Activated T-helper 1 cell treated with Interleukin-2 at 50 U/mL for 16 hours (primary cell): ENCODE measurements around the gene CELSR1.
"Not testable (repeated sequence)": the region's sequence is repeated elsewhere in the genome, so short reads cannot be mapped to it uniquely, and the experiment has no call there.

Experiments
- DNase-seq: peaks from one replicate; pipeline ENCODE4 v3.0.0-alpha.2; 2020; ENCODE audit warnings: low read depth

Gene CELSR1

DNA sequence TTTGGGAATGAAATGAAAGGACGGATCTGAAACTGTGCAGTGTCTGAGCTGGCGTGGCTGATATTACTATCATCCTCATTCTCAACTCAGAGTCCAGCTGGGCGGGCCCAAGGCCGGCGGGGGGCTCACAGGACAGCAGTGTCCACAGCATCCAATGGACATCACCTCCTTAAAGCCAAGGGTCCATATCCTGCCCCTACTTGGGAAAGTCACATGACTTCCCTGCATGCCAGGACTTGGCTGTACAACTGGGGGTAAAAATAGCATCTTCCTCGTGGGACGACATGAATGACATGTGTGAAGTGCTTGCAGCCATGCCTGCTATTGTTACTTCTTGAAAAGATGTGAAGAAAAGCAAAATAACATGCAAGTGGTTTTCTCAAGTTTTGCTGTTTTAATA, 119.7 kb downstream of the CELSR1 start:
- no peak for DNase-seq

DNA sequence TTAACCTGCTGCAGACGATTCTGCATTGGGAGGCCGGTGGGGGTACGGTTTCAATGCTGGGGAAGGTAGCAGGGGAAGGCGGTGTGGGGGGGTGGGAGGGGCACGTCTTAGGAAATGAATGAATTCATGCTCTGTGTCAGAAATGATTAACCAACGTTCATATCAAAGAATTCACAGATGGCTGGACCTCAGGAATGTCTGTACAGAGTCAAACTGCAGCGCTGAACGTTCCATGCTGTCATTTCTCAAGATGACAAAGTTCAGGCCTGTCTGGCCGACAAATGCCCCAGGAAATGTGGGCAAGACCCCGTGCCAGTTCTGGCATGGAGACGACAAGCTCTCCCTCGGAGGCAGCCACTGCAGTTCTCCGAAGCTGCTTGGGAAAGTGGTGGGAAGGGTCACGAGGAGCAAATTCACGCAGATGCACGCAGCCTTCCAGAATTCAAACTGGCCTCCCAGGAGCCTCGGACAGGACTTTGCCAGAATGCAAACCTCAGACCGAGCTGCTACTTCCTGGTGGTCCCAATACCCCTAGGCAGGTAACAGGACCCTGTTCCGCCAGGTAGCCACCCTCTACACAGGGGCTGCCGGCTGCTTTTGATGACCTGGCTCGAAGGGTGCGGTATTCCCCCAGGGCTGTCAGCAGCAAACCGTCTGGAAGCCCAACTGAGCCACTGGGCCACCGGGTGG, 120.4 kb downstream of the CELSR1 start:
- DNase-seq: no peak

- DNase-seq: no peak
Measured at GRCh38 chr22:46416520-46416871, 120.9 kb downstream of the CELSR1 start.

DNA sequence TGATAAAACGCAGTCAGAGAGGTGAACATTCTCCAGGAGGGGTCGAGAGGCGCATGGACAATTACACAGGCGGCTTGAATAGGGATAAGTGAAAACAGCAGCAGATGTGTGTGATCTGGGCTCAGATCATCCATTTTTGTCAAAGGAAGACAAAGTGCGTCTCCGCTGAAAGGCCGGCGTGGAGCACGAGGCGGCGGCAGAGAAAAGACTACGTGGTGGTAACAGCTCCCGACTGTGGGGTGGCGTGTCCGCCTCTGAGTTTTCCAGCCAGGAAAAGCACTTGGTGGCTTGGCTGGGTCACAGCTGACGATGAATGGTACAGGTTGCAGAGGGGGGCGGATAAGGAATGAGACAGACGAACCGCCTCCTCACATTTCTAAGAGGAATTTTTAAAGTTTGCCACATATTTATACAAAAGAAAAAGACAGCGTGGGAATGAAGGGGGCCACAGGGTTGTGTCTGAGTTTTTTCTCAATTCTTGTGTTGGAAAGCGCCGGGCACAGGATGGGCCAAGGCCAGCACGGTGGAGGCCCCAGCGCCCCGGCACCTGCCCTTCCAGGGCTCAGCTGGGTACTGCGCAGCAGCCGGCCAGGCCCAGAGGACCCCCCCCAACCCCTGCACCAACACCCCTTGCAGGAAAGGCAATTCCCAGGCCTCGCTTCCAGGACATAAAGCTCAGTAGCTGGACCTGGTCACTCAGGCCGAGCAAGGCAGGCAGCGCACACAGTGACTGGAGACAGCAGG, 121.5 kb downstream of the CELSR1 start:
- no peak for DNase-seq

DNA sequence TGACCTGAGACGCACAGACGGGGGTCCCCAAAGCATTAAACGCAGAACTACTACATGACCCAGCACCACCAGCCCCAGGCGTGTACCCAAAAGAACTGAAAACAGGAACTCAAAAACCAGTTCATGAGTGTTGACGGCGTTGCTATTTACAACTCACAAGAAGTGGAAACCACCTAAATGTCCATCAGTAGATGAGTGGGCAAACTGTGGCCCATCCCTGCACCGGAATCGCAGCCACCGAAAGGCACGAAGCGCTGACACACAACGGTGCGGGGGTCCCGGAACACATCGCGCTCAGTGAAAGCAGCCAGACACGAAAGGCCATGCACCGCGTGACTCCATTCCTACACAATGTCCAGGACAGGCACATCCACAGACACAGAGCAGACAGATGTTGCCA, 122.7 kb downstream of the CELSR1 start:
- no peak for DNase-seq

GRCh38 chr22:46413725-46414379, 123.6 kb downstream of the CELSR1 start:
- DNase-seq: no peak

GRCh38 chr22:46411347-46411746, 126.1 kb downstream of the CELSR1 start:
- no peak for DNase-seq

DNA sequence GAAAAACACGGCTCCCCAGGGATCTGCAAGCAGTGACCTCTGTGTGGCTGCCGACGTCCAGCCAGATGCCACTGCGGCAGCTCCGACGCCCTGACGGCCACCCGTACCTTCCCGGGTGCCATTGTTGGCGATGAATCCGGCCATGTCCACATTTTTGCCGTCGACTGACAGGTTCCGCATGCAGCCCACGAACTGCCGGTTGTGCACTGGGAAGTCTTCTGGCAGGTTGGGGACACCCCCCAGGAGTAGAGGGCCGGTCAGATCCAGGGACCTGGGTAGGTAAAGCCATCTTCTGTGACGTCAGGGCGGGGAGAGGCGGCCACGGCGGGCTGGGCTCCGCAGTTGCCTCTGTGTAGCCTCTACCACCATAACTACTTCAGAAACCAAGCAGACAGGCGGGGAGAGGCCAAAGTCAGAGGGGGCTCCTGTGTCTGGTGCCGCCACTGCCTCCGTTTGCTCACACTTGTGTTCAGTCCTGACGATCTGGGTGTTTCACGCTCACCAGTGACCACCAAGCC, 127.1 kb downstream of the CELSR1 start:
- no peak for DNase-seq

GRCh38 chr22:46409631-46410210, 127.7 kb downstream of the CELSR1 start:
- no peak for DNase-seq

DNA sequence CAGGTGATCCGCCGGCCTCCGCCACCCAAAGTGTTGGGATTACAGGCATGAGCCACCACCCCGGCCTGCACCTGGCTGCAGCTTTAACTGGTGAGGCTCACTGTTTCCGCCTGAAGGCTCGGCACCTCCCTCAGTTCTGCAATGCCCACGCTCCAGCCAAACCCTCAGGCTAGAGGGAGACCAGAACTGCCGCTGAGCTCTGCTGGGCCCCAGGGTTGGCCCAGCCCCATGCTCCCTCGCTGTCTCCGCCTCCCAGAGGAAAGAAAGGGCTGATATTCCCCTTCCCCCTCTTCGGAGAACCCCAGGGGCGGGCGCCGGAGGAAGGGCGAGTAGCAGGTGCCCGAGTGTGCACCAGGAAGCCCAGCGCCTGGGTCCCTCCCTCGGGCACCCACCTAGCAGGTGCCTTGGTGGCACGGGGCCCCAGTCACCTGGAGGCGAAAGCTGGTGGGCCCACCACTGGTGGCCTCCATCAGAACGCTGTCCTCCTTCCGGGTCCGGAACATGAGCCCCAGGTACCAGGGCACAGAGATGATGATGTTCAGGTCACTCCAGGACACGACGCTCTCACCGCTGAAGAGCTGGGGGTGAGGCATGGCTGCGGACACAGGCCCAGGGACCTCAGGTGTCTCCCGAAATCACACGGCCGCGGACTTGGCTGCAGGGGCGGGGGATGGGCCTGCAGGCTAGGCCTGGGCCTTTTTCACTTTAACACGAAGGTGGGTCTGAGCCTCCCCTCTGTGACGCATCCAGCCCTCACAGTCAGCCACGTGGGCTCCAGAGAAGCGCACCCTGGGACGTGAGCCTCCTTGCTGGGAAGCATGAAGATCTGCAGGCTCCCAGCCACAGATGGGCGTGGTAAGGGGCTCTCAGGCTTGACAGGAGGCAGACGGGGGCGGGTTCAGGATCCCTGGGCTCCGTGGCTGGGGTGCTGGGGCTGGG, 128.6 kb downstream of the CELSR1 start:
- no peak for DNase-seq

DNA sequence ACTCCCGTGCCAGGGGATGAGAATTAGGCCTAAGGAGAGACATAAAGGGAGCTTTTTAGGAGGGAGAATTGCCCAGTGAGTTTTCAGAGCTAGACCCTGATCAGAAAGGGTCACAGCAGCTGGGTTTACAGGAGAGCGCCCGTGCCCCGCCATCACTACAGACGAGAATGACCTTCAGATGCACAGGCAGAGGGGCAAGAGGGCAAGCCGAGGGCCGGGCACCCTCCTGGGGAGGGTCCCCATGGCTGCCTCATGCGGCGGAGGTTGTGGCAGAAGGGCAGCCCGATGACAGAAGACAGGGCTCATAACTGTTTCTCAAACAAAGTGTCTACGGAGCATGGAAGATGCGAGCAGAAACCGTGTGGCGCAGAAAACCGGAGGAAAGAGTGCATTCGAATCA, 129.7 kb downstream of the CELSR1 start:
- DNase-seq: no peak

DNA sequence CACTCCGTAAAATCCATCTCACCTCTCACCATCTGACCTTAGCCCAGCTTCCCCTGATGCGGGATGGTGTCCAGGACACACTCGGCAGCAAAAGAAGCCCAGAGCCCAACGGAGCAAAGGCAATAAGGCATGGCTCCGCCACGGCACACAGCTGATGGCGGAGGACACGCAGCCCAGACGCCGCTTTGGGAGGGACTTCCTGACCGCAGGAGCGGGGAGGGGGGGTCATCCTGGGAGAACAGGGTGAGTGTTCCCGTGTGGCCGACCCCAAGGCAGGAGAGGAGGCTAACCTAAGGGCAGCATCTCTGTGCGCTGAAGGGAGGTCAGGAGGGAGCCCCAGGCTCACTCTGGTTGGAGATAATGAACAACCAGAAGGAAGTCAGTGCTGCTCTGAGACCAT, 130.6 kb downstream of the CELSR1 start:
- DNase-seq: no peak

- DNase-seq: no peak
Measured at GRCh38 chr22:46406349-46406748, 131.1 kb downstream of the CELSR1 start.

- DNase-seq: no peak
Measured at GRCh38 chr22:46405901-46406300, 131.5 kb downstream of the CELSR1 start.

DNA sequence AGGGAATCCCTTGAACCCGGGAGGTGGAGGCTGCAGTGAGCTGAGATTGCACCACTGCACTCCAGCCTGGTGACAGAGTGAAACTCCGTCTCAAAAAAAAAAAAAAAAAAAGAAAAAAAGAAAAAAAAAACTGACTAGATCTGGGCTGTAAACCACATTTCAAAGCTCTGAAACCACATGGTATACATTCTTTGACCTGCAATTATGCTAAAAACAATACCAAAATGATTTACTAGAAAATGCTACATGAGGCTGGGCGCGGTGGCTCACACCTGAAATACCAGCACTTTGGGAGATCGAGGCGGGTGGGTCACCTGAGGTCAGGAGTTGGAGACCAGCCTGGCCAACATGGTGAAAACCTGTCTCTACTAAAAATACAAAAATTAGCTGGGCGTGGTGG, 133.5 kb downstream of the CELSR1 start:
- not testable (repeated sequence) for DNase-seq

DNA sequence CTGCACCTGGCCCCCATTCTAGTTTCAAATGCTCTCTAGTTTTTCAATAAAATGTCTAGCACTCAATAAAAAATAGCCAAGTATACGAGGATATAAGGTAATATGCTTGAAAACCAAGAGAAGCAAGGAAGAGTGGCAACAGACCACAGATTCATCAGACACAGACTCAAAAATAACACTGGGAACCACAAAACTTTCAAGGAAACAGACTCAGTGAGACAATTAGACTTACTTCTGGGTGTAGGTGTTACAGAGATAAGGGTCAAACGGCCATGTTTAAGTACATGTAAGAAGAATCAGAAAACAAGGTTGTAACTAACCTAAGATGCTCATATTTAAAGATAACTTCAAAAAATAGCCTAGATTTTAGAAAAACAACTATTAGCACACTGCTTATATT, 134.9 kb downstream of the CELSR1 start:
- no peak for DNase-seq

GRCh38 chr22:46401370-46401769, 136.1 kb downstream of the CELSR1 start:
- no peak for DNase-seq

GRCh38 chr22:46399251-46400024, 138.0 kb downstream of the CELSR1 start:
- no peak for DNase-seq

GRCh38 chr22:46397951-46398350, 139.5 kb downstream of the CELSR1 start:
- DNase-seq: no peak

GRCh38 chr22:46397514-46397913, 139.9 kb downstream of the CELSR1 start:
- no peak for DNase-seq

GRCh38 chr22:46397049-46397448, 140.4 kb downstream of the CELSR1 start:
- DNase-seq: not testable (repeated sequence)
